ENCODE measurements around the gene GNA12.

The GNA12 gene

DNA sequence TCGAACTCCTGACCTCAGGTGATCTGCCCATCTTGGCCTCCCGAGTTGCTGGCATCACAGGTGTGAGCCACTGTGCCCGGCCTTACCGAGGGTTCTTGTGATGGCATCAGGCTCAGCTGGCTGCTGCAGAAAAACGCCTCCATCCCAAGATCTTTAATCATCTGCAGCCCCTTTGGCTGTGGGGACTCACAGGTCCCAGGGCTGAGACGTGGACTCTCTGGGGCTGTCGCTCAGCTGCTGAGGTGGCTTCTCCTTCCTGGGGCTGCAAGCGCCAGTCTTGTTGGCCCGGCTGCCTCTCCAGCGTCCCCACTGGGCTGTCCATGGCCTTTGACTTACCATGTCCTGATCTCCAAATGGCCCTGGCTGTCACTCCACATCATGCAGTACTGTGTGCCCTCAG is 136.1 kb downstream of the GNA12 start:
- Histone ChIP-seq H2AFZ (ENCODE audit: low read depth, low read length) (no peak overlapping the region), H3K4me3 (ENCODE audit: low read depth in 1 of 2, low read length in 2 of 2) (no peak overlapping the region), H3K79me2 (ENCODE audit: insufficient read depth, low read length) (no peaks in the 10 kb centered on the region), H3K36me3 (ENCODE audit: insufficient read depth, low read length) (no peaks in the 10 kb centered on the region), H4K20me1 (ENCODE audit: insufficient read depth, low read length) (peaks cover 5% of the 10 kb centered on the region; the same call in 1 of the 2 replicates), H3K9me3 (ENCODE audit: insufficient read depth, low read length, severe bottlenecking) (no peaks in the 10 kb centered on the region), H3K27me3 (ENCODE audit: insufficient read depth, low read length, poor library complexity) (no peaks in the 10 kb centered on the region), H3K4me2 (ENCODE audit: insufficient read depth, low read length) (no peak overlapping the region), H3K9ac (ENCODE audit: low read depth, low read length) (no peak overlapping the region), H3K4me1 (ENCODE audit: insufficient read depth, low read length) (peaks cover 39% of the 10 kb centered on the region), H3K27ac (ENCODE audit: low read length) (no peak overlapping the region)
- DNase-seq (no peak), ATAC-seq (ENCODE audit: insufficient read depth, low read depth) (no peak)
- TF ChIP-seq, protein P1, sequence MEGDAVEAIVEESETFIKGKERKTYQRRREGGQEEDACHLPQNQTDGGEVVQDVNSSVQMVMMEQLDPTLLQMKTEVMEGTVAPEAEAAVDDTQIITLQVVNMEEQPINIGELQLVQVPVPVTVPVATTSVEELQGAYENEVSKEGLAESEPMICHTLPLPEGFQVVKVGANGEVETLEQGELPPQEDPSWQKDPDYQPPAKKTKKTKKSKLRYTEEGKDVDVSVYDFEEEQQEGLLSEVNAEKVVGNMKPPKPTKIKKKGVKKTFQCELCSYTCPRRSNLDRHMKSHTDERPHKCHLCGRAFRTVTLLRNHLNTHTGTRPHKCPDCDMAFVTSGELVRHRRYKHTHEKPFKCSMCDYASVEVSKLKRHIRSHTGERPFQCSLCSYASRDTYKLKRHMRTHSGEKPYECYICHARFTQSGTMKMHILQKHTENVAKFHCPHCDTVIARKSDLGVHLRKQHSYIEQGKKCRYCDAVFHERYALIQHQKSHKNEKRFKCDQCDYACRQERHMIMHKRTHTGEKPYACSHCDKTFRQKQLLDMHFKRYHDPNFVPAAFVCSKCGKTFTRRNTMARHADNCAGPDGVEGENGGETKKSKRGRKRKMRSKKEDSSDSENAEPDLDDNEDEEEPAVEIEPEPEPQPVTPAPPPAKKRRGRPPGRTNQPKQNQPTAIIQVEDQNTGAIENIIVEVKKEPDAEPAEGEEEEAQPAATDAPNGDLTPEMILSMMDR (IDR thresholded peaks at IDR 0.05; ENCODE audit: borderline replicate concordance, extremely low read depth, low read length, poor library complexity, severe bottlenecking), result no peak
- no peak for TF ChIP-seq EZH2 (IDR thresholded peaks at IDR 0.05; ENCODE audit: borderline replicate concordance, low read depth, low read length, severe bottlenecking)

DNA sequence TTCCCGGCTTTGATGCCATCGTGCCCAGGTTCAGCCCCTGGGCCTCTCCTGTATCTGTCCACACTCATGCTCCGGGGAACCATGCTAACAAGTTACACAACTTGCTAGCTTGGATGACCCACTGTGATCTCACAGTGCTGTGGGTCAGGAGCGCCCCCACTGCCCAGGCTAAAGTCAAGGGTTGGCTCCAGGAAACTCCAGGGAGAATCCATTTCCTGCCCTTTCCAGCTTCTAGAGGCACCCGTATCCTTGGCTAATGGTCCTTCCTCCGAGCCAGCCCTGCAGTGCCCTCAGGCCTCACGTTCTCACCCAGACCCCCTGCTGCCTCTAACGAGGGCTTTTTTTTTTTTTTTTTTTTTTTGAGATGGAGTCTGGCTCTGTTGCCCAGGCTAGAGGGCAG is 136.6 kb downstream of the GNA12 start:
- no peak overlapping the region for H3K4me2 ChIP-seq (ENCODE audit: insufficient read depth, low read length)
- no peak for TF ChIP-seq EZH2 (IDR thresholded peaks at IDR 0.05; ENCODE audit: borderline replicate concordance, low read depth, low read length, severe bottlenecking)
- TF ChIP-seq, protein P1 (IDR thresholded peaks at IDR 0.05; ENCODE audit: borderline replicate concordance, extremely low read depth, low read length, poor library complexity, severe bottlenecking), result no peak

DNA sequence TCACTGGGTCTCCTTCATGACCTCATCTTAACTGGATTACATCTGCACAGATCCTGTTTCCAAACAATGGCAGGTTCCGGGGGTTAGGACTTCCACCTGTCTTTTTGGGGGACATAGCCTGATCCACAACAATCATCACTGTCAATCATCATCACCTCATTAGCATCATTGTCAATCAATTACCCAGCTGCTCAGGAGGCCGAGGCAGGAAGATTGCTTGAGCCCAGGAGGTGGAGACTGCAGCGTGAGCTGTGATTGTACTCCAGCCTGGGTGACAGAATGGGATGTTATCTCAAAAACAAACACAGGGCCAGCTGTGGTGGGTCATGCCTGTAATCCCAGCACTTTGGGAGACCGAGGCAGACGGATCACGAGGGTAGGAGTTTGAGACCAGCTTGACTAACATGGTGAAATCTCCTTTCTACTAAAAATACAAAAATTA is 137.4 kb downstream of the GNA12 start:
- Histone ChIP-seq H3K9ac (ENCODE audit: low read depth, low read length) (no peak overlapping the region), H3K9me3 (ENCODE audit: insufficient read depth, low read length, severe bottlenecking) (no peaks in the 10 kb centered on the region), H3K79me2 (ENCODE audit: insufficient read depth, low read length) (no peaks in the 10 kb centered on the region), H3K4me3 (ENCODE audit: low read depth in 1 of 2, low read length in 2 of 2) (no peak overlapping the region), H3K27ac (ENCODE audit: low read length) (no peak overlapping the region), H3K4me1 (ENCODE audit: insufficient read depth, low read length) (peaks cover 26% of the 10 kb centered on the region), H2AFZ (ENCODE audit: low read depth, low read length) (no peak overlapping the region), H3K36me3 (ENCODE audit: insufficient read depth, low read length) (no peaks in the 10 kb centered on the region), H3K27me3 (ENCODE audit: insufficient read depth, low read length, poor library complexity) (no peaks in the 10 kb centered on the region), H4K20me1 (ENCODE audit: insufficient read depth, low read length) (peaks cover 5% of the 10 kb centered on the region; the same call in 1 of the 2 replicates), H3K4me2 (ENCODE audit: insufficient read depth, low read length) (no peak overlapping the region)
- DNase-seq (no peak), ATAC-seq (ENCODE audit: insufficient read depth, low read depth) (no peak)
- TF ChIP-seq, protein P1 (IDR thresholded peaks at IDR 0.05; ENCODE audit: borderline replicate concordance, extremely low read depth, low read length, poor library complexity, severe bottlenecking), result no peak
- no peak for TF ChIP-seq EZH2 (IDR thresholded peaks at IDR 0.05; ENCODE audit: borderline replicate concordance, low read depth, low read length, severe bottlenecking)

More for the DNA sequence above, 136.6 kb downstream of the GNA12 start:
- no peak overlapping the region for H2AFZ ChIP-seq (ENCODE audit: low read depth, low read length)
- no peak overlapping the region for H3K4me3 ChIP-seq (ENCODE audit: low read depth in 1 of 2, low read length in 2 of 2)
- peaks cover 34% of the 10 kb centered on the region for H3K4me1 ChIP-seq (ENCODE audit: insufficient read depth, low read length)
- no peaks in the 10 kb centered on the region for H3K36me3 ChIP-seq (ENCODE audit: insufficient read depth, low read length)
- H3K9ac ChIP-seq (ENCODE audit: low read depth, low read length), result no peak overlapping the region
- H3K27ac ChIP-seq (ENCODE audit: low read length), result no peak overlapping the region
- H3K27me3 ChIP-seq (ENCODE audit: insufficient read depth, low read length, poor library complexity), result no peaks in the 10 kb centered on the region
- H4K20me1 ChIP-seq (ENCODE audit: insufficient read depth, low read length), result peaks cover 5% of the 10 kb centered on the region; the same call in 1 of the 2 replicates
- no peaks in the 10 kb centered on the region for H3K9me3 ChIP-seq (ENCODE audit: insufficient read depth, low read length, severe bottlenecking)
- DNase-seq (no peak), ATAC-seq (ENCODE audit: insufficient read depth, low read depth) (no peak)
- H3K79me2 ChIP-seq (ENCODE audit: insufficient read depth, low read length), result no peaks in the 10 kb centered on the region

Measured in DND-41 (cell line).